ENCODE measurements around the gene CLSTN2. TPM values are rescaled to one million over a fixed set of nuclear protein-coding genes. Genes with fewer than 3 reads are reported as not detected.

The CLSTN2 gene
- total RNA-seq, 1 donor from 2014 or later = 7.8 TPM

- DNase-seq = no peak
- intact Hi-C loops (cut with DNase I) = no loop called here
- no peak for ATAC-seq (ENCODE audit: poor library complexity)
These were observed 497.3 kb downstream of the CLSTN2 start for GRCh38 chr3:140432229-140432669.

DNA sequence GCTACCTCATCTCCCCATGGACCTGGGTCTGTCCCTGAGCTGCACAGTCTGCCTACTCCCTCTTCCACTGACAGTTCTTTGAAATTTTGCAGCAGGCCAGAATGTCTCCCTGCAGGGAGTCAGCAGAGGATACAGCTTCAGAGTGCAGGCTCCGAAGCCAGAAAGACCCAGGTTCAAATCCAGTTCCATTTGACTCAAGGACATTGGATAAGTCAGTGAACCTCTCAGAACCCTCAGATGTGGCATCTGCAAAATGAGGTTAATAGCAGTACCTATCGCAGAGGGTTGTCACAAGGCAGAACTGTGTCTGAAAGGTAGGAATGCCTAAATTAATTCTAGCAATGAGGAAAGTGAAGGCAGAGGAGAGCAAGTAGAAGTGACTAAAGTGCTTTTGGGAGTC, 498.4 kb downstream of the CLSTN2 start:
- intact Hi-C loops (cut with DNase I) = no loop called here
- no peak for DNase-seq
- no peak for ATAC-seq (ENCODE audit: poor library complexity)

GRCh38 chr3:140434261-140434905, 499.4 kb downstream of the CLSTN2 start:
- ATAC-seq (ENCODE audit: poor library complexity) (no peak), DNase-seq (no peak)
- intact Hi-C loops (cut with DNase I) = no loop called here

GRCh38 chr3:140436421-140436820, 501.4 kb downstream of the CLSTN2 start:
- intact Hi-C loops (cut with DNase I) = no loop called here
- ATAC-seq (ENCODE audit: poor library complexity) = no peak
- DNase-seq = no peak

- ATAC-seq (ENCODE audit: poor library complexity) = no peak
- DNase-seq = no peak
- intact Hi-C loops (cut with DNase I) = no loop called here
These were observed 503.9 kb downstream of the CLSTN2 start for GRCh38 chr3:140438736-140439470.

DNA sequence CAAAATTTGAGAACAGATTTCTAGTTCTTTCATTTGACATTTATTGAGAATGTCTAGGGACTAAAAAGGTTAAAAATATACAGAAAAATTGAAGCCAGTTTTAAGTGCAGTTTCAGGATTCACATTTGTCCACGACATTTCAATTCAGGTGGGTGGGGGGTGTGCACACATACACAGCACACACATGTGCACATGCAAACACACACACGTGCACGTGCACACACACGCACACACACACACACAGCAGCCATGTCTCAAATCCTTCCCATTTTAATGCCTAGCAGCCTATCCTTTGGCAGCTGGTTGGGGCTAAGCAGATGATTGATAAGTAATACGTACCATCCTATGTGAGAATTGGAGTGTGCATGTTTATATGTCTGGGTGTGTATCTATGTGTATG, 504.5 kb downstream of the CLSTN2 start:
- no peak for ATAC-seq (ENCODE audit: poor library complexity)
- DNase-seq = no peak
- intact Hi-C loops (cut with DNase I) = no loop called here

DNA sequence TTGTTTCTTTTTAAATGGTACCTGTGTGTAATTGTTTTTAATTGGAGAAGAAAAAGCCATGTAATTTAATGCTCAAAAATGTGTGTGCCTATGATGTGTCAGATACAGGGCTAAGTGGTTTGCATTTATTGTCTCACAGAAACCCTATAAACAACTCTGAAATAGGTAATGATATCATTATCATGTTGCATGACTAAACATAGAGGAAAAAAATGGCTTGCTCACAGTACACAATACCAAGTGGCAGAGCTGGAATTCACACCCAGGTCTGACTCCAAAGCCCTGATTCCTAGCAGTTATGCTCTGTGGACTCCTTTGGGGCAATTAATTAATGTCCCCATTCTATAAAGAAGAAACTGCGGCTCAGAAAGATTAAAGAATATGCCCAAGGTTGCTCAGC, 505.5 kb downstream of the CLSTN2 start:
- no peak for ATAC-seq (ENCODE audit: poor library complexity)
- intact Hi-C loops (cut with DNase I) = no loop called here

DNA sequence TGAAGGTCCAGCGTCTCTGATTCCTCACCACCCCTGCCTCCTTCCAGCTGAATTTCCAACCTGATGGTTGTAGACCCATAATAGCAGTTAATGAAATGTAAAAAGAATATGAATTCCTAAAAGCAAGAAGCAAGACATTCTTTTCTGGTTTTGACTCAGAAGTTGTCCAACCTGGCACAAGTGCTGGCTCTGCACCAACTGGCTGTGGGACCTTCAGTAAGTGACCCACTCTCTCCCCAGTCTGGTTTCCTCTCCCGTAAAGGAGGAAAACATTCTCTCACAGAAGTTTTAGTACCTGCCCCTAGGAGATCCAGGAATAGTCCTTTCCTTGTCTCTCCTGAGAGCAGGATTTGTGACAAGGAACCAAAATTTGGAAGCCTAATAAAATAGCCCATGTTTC, 506.0 kb downstream of the CLSTN2 start:
- ATAC-seq (ENCODE audit: poor library complexity) (no peak), DNase-seq (no peak)
- intact Hi-C loops (cut with DNase I) = no loop called here

More for the DNA sequence above, 505.5 kb downstream of the CLSTN2 start:
- no peak for DNase-seq

DNA sequence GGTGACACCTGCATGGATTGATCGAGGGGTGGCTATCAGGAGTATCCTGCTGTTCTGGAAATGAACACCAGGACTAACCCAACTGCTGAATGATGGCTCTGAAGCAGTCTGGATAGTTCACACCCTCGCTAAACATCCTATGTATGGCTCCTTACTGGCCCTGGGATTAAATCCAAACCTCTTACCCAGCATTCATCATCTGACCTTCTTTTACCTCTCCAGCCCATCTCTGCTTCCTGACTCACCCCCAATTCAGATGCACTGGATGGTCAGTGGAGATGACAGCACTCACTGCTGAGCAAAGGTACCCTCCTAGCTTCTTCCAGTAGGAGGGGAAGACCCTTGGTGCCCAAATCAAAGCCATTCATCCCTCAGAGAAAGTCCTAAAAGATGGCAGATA, 507.6 kb downstream of the CLSTN2 start:
- DNase-seq (no peak), ATAC-seq (ENCODE audit: poor library complexity) (no peak)
- intact Hi-C loops (cut with DNase I) = no loop called here

GRCh38 chr3:140443073-140443472, 508.1 kb downstream of the CLSTN2 start:
- ATAC-seq (ENCODE audit: poor library complexity) (no peak), DNase-seq (no peak)
- intact Hi-C loops (cut with DNase I) = no loop called here

DNA sequence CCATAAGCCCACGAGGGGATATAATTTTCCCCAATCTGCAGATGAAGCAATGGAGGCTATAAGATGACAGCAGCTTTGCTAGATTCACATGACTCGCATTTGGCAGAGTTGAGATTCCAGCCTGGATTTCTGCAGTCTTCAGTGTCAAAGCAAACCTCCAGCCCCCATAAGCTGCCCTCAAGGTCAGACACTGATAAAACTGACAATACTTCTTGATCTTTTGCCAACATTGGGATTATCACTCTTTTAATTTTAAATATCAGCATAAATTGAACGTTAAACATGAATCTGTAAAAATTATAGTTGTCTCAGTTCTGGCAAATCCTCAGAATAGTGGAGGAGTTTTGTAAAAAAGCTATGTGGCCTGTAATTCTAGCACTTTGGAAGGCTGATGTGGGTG, 508.8 kb downstream of the CLSTN2 start:
- intact Hi-C loops (cut with DNase I) = no loop called here
- ATAC-seq (ENCODE audit: poor library complexity) = no peak

GRCh38 chr3:140446734-140447133, 511.7 kb downstream of the CLSTN2 start:
- no peak for DNase-seq
- intact Hi-C loops (cut with DNase I) = no loop called here
- no peak for ATAC-seq (ENCODE audit: poor library complexity)

More for the DNA sequence above, 508.8 kb downstream of the CLSTN2 start:
- no peak for DNase-seq

GRCh38 chr3:140447136-140447535, 512.2 kb downstream of the CLSTN2 start:
- intact Hi-C loops (cut with DNase I) = no loop called here

GRCh38 chr3:140448001-140448400, 513.0 kb downstream of the CLSTN2 start:
- intact Hi-C loops (cut with DNase I) = no loop called here
- no peak for DNase-seq
- ATAC-seq (ENCODE audit: poor library complexity) = no peak

More at GRCh38 chr3:140447136-140447535, 512.2 kb downstream of the CLSTN2 start:
- ATAC-seq (ENCODE audit: poor library complexity) (no peak), DNase-seq (no peak)

DNA sequence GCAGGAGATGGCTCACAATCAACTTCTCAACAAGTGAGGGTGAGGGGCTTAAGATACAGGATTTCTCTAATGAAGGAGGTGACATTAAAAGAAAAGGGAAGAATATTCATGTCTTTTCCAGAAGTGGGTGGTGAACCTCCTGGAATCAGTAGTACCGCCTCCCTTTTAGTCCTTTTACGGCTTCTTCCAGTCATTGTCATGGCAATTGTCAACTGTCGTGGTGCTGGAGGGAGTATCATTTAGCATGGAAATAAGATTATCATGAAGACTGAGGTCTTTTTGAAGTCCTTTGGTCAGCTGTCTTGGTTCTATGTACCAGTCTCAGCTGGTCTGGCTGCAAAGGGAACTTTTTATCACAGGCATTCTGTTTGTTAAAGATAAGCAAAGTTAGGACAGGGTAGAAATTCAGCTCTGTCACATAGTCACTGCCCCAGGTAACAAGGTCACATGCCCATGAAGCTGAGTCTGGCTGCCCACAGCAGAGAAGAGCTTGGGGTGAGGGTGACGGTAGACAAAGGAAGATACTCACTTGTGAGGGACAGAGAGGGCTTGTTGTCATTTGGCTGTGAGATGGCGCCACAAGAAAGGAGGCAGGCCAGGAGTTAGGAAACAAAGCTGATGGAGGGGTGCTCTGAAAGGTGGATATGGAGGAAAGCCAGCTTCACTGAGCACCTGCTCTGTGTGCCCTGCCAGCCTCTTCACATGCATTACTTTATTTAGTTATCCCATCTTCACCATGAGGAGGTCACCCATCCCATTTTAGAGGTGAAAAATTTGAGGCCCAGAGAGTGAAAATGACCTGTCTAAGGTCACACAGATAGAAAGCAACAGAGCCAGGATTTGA, 514.6 kb downstream of the CLSTN2 start:
- DNase-seq = no peak
- intact Hi-C loops (cut with DNase I) = no loop called here
- ATAC-seq (ENCODE audit: poor library complexity) = no peak

GRCh38 chr3:140453750-140454149, 518.8 kb downstream of the CLSTN2 start:
- DNase-seq = no peak
- intact Hi-C loops (cut with DNase I) = no loop called here
- ATAC-seq (ENCODE audit: poor library complexity) = no peak

DNA sequence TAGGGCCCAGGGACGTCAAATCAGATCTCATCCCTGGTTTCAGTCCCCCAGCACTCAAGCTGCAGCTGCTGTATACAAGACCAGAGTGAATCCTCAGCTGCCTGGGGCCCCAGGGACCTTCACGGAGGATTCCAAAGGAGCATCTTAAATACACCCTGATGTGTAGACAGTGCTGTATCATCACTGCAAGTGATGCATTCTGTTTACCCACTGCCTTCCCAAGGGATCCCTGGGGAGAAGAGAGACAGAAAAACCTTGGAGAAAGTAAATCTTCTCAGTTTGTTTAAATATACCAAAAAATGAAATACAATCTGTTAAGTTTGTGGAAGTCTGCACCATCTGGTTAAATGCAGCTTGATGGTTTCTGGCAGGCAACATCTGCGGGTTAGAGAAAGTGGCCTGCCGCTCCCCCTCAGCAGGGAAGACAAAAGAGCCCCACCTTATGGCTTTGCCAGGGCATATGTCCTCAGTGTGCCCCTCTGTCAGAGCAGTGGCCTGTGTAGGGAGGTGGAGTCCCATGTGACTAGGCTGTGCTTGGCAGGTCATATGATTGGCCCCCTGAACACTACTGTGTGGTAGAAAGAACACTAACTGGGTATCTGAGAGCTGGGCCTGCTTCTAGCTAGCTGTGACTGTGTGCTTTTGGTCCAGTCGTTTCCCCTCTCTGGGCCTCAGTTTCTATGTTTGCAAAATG, 520.7 kb downstream of the CLSTN2 start:
- no peak for DNase-seq
- no peak for ATAC-seq (ENCODE audit: poor library complexity)
- intact Hi-C loops (cut with DNase I) = no loop called here

- intact Hi-C loops (cut with DNase I) = no loop called here
- DNase-seq (no peak), ATAC-seq (ENCODE audit: poor library complexity) (no peak)
These were observed 522.0 kb downstream of the CLSTN2 start for GRCh38 chr3:140456974-140457373.

GRCh38 chr3:140459462-140459861, 524.5 kb downstream of the CLSTN2 start:
- intact Hi-C loops (cut with DNase I) = no loop called here
- no peak for DNase-seq
- no peak for ATAC-seq (ENCODE audit: poor library complexity)
